Activated gamma-delta T cell (primary cell): ENCODE results near the gene LRRC51.
"Not testable (repeated sequence)": the region's sequence is repeated elsewhere in the genome, so short reads cannot be mapped to it uniquely, and the experiment has no call there.

Experiments
- DNase-seq: peaks from one replicate; lab custom pipeline; 2025; lab: John Stamatoyannopoulos, UW

Gene LRRC51

GRCh38 chr11:72105888-72106287 lies 25.2 kb downstream of the LRRC51 start, which contains the start of gene TOMT:
TOMT (plus strand) TSS chr11:72105924; CDS start chr11:72105952, 28 bp downstream.
- DNase-seq: no peak

GRCh38 chr11:72111300-72112142 lies 30.9 kb downstream of the LRRC51 start:
- DNase-seq: no peak

- DNase-seq: peak; percentile 50
Measured at GRCh38 chr11:72112143-72112977, 31.7 kb downstream of the LRRC51 start, which contains the start of gene ANAPC15. ANAPC15 (minus strand) TSS chr11:72112695; CDS start chr11:72111276, 1,419 bp downstream.

- DNase-seq: no peak
Measured at GRCh38 chr11:72112978-72113808, 32.5 kb downstream of the LRRC51 start.

GRCh38 chr11:72114570-72114969 lies 33.9 kb downstream of the LRRC51 start:
- no peak for DNase-seq

- no peak for DNase-seq
Measured at GRCh38 chr11:72116019-72116755, 35.5 kb downstream of the LRRC51 start.

GRCh38 chr11:72119198-72119597 lies 38.5 kb downstream of the LRRC51 start:
- no peak for DNase-seq

GRCh38 chr11:72120930-72121329 lies 40.3 kb downstream of the LRRC51 start:
- no peak for DNase-seq

- no peak for DNase-seq
Measured at GRCh38 chr11:72122607-72123006, 42.0 kb downstream of the LRRC51 start.

GRCh38 chr11:72123117-72123653 lies 42.5 kb downstream of the LRRC51 start:
- no peak for DNase-seq

- DNase-seq: no peak
Measured at GRCh38 chr11:72124046-72124445, 43.4 kb downstream of the LRRC51 start.

GRCh38 chr11:72125956-72126355 lies 45.3 kb downstream of the LRRC51 start:
- no peak for DNase-seq

GRCh38 chr11:72127923-72128322 lies 47.3 kb downstream of the LRRC51 start:
- DNase-seq: no peak

GRCh38 chr11:72129381-72129780 lies 48.7 kb downstream of the LRRC51 start:
- no peak for DNase-seq

- DNase-seq: no peak
Measured at GRCh38 chr11:72132646-72133045, 52.0 kb downstream of the LRRC51 start.

GRCh38 chr11:72135473-72135872 lies 54.8 kb downstream of the LRRC51 start, which contains the start of gene FOLR3:
FOLR3 (plus strand) TSS chr11:72135725; CDS start chr11:72135953, 228 bp downstream.
- not testable (repeated sequence) for DNase-seq

- no peak for DNase-seq
Measured at GRCh38 chr11:72135891-72136683, 55.4 kb downstream of the LRRC51 start.

- DNase-seq: no peak
Measured at GRCh38 chr11:72136684-72137262, 56.1 kb downstream of the LRRC51 start.

- DNase-seq: no peak
Measured at GRCh38 chr11:72138821-72139390, 58.3 kb downstream of the LRRC51 start.
